Activated CD4-positive, alpha-beta T cell treated with anti-CD3 and anti-CD28 coated beads, Interleukin-2, Interleukin-6, amounts not matched to agents 100 ng/mL and 50 ng/mL, durations not matched to agents 16 hours and 8 hours (primary cell): ENCODE data around the gene OR2T5.
"Not testable (repeated sequence)": the region's sequence is repeated elsewhere in the genome, so short reads cannot be mapped to it uniquely, and the experiment has no call there.

Experiments
- DNase-seq: peaks from one replicate; pipeline ENCODE4 v3.0.0-alpha.2; 2020

The OR2T5 gene

DNA sequence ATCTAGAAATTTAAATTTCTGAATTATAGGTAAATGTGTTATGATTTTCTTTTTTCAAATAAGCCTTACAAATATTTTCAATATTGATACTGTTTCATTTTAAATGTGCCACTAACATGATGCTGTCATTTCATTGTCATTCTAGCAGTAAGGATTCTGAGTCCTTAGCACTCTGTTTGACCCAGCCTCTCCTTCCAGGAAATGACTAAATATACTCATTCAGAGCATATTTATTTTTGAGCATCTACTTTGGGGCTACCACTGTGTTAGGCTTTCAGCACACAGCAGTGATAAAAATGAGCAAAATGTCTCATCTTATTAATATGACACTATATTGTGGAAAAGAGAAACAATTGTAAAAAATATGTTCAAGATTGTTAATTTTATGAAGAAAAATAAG lies 21.8 kb downstream of the OR2T5 start:
- not testable (repeated sequence) for DNase-seq

DNA sequence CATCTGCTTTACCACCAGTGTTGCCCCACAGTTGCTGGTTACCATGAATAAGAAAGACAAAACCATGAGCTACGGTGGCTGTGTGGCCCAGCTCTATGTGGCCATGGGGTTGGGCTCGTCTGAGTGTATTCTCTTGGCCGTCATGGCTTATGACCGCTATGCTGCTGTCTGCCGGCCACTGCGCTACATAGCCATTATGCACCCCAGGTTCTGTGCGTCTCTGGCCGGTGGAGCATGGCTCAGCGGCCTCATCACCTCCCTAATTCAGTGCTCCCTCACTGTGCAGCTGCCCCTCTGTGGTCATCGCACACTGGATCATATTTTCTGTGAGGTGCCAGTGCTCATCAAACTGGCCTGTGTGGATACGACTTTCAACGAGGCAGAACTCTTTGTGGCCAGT lies 33.5 kb downstream of the OR2T5 start:
- DNase-seq: no peak

DNA sequence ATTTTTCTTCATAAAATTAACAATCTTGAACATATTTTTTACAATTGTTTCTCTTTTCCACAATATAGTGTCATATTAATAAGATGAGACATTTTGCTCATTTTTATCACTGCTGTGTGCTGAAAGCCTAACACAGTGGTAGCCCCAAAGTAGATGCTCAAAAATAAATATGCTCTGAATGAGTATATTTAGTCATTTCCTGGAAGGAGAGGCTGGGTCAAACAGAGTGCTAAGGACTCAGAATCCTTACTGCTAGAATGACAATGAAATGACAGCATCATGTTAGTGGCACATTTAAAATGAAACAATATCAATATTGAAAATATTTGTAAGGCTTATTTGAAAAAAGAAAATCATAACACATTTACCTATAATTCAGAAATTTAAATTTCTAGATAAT lies 49.1 kb downstream of the OR2T5 start:
- not testable (repeated sequence) for DNase-seq
